GM12874 (cell line): ENCODE data around the gene TALDO1.
A peak's percentile ranks its signal among the peaks of the same experiment; 100 is the strongest.

Experiments
- CTCF ChIP-seq: IDR thresholded peaks from 2 replicates; pipeline ENCODE4 v1.5.1; 2011; ENCODE audit warnings: low read depth, mild to moderate bottlenecking, control low read depth, low read length, moderate library complexity; ENCODE audit not compliant: insufficient read depth

TALDO1 gene

GRCh38 chr11:747158-748006 lies at the start of gene TALDO1:
Gene TALDO1 (plus strand): TSS chr11:747464. CDS start chr11:747482, 18 bp downstream.
- TF ChIP-seq CTCF = peak; percentile 13; the same call in 1 of the 2 replicates

- TF ChIP-seq CTCF = no peak
These were observed 49.4 kb upstream of the TALDO1 start for GRCh38 chr11:697811-698311.

- TF ChIP-seq CTCF = no peak
These were observed 48.7 kb upstream of the TALDO1 start for GRCh38 chr11:698493-699115.

GRCh38 chr11:699116-699508 lies 48.2 kb upstream of the TALDO1 start:
- TF ChIP-seq CTCF = no peak

GRCh38 chr11:699753-700152 lies 47.5 kb upstream of the TALDO1 start:
- no peak for TF ChIP-seq CTCF

- no peak for TF ChIP-seq CTCF
These were observed 45.4 kb upstream of the TALDO1 start for GRCh38 chr11:701741-702461.
